GM12892 (cell line): Measurements from ENCODE around the gene ARHGAP32.

Source experiments
- POLR2A ChIP-seq: IDR thresholded peaks from 2 replicates; pipeline ENCODE4 v1.6.1; 2011; ENCODE audit warnings: low read depth, low read length, control low read depth
- POLR2AphosphoS5 ChIP-seq: IDR thresholded peaks from 2 replicates; pipeline ENCODE4 v1.6.1; 2011; ENCODE audit warnings: low read depth, low read length, control low read depth
- TAF1 ChIP-seq: IDR thresholded peaks from 2 replicates; pipeline ENCODE4 v1.6.1; 2011; ENCODE audit warnings: low read depth, mild to moderate bottlenecking, control low read depth, low read length, borderline replicate concordance

DNA sequence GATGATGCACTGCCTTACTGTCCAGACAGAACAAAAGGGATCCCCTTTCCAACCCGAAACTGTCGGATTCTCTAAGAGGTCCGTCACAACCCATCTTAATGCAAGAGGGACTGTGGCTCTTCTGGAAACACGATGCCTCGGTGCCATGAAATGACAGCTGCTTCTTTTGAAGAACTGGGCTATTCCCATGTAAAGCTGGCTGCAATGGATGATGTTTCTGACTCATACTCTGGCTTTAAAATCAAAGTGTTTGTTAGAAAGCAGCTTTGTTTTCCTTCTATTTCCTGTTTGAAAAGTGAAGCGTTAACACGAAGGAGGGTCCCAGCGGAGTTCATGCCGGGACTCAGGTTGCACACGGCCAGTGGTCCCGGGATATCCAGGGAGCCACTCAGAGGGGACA lies 252.5 kb downstream of the ARHGAP32 start:
- no peak for TF ChIP-seq POLR2A
- no peak for TF ChIP-seq POLR2AphosphoS5
- TF ChIP-seq TAF1: no peak
